ENCODE data around the gene MSLN. TPM values are rescaled to one million over a fixed set of nuclear protein-coding genes. Genes with fewer than 3 reads are reported as not detected.

The MSLN gene
- total and polyA plus RNA-seq, 9 of the 15 experiments (the other 6 are each of a cell fraction or from before 2014, with no cell fraction given): not detected

DNA sequence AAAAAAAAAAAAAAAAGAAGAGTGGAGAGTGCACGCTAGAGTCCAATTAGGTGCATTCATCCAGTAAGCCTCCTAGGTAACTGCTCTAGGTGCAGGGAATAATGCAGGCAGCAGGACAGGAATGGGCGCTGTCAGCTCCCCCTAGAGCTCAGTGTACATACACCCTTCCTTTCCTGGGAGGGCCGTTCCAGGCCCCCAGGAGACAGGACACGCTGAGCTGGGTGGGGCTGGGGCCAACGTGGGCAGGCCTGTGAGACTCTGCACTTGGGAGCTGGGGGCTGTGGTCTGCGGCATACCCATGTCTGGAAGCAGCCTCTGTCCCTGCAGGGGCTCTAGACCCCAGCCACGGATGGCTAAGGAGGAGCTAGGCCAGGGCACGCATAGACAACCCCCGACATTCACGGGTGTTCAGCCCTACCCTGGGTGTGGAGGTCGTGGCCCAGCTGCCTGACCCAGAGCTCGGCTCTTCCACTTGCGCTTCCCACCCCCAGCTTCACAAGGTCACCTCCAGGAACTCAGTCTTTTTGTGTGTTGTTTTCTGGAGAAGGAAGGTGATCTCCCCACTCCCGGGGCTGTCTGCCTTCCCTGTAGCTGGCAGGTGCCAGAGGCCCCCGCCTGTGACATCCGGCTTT lies 40.6 kb upstream of the MSLN start (continued):
- TF ChIP-seq, protein P1, sequence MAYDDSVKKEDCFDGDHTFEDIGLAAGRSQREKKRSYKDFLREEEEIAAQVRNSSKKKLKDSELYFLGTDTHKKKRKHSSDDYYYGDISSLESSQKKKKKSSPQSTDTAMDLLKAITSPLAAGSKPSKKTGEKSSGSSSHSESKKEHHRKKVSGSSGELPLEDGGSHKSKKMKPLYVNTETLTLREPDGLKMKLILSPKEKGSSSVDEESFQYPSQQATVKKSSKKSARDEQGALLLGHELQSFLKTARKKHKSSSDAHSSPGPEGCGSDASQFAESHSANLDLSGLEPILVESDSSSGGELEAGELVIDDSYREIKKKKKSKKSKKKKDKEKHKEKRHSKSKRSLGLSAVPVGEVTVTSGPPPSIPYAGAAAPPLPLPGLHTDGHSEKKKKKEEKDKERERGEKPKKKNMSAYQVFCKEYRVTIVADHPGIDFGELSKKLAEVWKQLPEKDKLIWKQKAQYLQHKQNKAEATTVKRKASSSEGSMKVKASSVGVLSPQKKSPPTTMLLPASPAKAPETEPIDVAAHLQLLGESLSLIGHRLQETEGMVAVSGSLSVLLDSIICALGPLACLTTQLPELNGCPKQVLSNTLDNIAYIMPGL (CRISPR knock-in tag; IDR thresholded peaks at IDR 0.05): 0 out of 2 replicates have a peak, but pooled peaks have one; percentile 40
- TF ChIP-seq BACH1 (tag; IDR thresholded peaks at IDR 0.05) (no peak), CBX1 (IDR thresholded peaks at IDR 0.05; ENCODE audit: low read depth) (no peak), ERF (CRISPR knock-in tag; IDR thresholded peaks at IDR 0.05) (0 out of 2 replicates have a peak, but pooled peaks have one; percentile 23), RBM39 (optimal IDR thresholded peaks at IDR 0.05; ENCODE audit: low read depth, low read length) (peak; percentile 7), ZKSCAN8 (CRISPR knock-in tag; IDR thresholded peaks at IDR 0.05) (no peak), ZNF23 (CRISPR knock-in tag; IDR thresholded peaks at IDR 0.05) (no peak), RBBP5 (IDR thresholded peaks at IDR 0.05; ENCODE audit: borderline replicate concordance, insufficient read depth, low read length, poor library complexity, severe bottlenecking) (no peak), MED1 (CRISPR knock-in tag; IDR thresholded peaks at IDR 0.05; ENCODE audit: borderline replicate concordance) (no peak), NCOR1 (IDR thresholded peaks at IDR 0.05) (no peak), MCM2 (IDR thresholded peaks at IDR 0.05; ENCODE audit: low read depth) (no peak), TCF3 (CRISPR knock-in tag; IDR thresholded peaks at IDR 0.05) (0 out of 2 replicates have a peak, but pooled peaks have one; percentile 3), TRIM28 (IDR thresholded peaks at IDR 0.05) (no peak), CBFA2T3 (IDR thresholded peaks at IDR 0.05) (peak; percentile 30), ESRRA (IDR thresholded peaks at IDR 0.05; ENCODE audit: borderline replicate concordance, low read depth) (peak; percentile 77; the same call in 1 of the 2 replicates), SUPT5H (IDR thresholded peaks at IDR 0.05) (0 out of 2 replicates have a peak, but pooled peaks have one; percentile 9), BCOR (IDR thresholded peaks at IDR 0.05) (no peak)
- TF ChIP-seq, protein P2, sequence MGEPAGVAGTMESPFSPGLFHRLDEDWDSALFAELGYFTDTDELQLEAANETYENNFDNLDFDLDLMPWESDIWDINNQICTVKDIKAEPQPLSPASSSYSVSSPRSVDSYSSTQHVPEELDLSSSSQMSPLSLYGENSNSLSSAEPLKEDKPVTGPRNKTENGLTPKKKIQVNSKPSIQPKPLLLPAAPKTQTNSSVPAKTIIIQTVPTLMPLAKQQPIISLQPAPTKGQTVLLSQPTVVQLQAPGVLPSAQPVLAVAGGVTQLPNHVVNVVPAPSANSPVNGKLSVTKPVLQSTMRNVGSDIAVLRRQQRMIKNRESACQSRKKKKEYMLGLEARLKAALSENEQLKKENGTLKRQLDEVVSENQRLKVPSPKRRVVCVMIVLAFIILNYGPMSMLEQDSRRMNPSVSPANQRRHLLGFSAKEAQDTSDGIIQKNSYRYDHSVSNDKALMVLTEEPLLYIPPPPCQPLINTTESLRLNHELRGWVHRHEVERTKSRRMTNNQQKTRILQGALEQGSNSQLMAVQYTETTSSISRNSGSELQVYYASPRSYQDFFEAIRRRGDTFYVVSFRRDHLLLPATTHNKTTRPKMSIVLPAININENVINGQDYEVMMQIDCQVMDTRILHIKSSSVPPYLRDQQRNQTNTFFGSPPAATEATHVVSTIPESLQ (CRISPR knock-in tag; IDR thresholded peaks at IDR 0.05): no peak
- TF ChIP-seq, protein P3, sequence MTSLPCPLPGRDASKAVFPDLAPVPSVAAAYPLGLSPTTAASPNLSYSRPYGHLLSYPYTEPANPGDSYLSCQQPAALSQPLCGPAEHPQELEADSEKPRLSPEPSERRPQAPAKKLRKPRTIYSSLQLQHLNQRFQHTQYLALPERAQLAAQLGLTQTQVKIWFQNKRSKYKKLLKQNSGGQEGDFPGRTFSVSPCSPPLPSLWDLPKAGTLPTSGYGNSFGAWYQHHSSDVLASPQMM (CRISPR knock-in tag; IDR thresholded peaks at IDR 0.05): no peak
- TF ChIP-seq, protein P4, sequence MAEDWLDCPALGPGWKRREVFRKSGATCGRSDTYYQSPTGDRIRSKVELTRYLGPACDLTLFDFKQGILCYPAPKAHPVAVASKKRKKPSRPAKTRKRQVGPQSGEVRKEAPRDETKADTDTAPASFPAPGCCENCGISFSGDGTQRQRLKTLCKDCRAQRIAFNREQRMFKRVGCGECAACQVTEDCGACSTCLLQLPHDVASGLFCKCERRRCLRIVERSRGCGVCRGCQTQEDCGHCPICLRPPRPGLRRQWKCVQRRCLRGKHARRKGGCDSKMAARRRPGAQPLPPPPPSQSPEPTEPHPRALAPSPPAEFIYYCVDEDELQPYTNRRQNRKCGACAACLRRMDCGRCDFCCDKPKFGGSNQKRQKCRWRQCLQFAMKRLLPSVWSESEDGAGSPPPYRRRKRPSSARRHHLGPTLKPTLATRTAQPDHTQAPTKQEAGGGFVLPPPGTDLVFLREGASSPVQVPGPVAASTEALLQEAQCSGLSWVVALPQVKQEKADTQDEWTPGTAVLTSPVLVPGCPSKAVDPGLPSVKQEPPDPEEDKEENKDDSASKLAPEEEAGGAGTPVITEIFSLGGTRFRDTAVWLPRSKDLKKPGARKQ (CRISPR knock-in tag; IDR thresholded peaks at IDR 0.05): no peak
- TF ChIP-seq, protein P5, sequence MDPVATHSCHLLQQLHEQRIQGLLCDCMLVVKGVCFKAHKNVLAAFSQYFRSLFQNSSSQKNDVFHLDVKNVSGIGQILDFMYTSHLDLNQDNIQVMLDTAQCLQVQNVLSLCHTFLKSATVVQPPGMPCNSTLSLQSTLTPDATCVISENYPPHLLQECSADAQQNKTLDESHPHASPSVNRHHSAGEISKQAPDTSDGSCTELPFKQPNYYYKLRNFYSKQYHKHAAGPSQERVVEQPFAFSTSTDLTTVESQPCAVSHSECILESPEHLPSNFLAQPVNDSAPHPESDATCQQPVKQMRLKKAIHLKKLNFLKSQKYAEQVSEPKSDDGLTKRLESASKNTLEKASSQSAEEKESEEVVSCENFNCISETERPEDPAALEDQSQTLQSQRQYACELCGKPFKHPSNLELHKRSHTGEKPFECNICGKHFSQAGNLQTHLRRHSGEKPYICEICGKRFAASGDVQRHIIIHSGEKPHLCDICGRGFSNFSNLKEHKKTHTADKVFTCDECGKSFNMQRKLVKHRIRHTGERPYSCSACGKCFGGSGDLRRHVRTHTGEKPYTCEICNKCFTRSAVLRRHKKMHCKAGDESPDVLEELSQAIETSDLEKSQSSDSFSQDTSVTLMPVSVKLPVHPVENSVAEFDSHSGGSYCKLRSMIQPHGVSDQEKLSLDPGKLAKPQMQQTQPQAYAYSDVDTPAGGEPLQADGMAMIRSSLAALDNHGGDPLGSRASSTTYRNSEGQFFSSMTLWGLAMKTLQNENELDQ (CRISPR knock-in tag; IDR thresholded peaks at IDR 0.05; ENCODE audit: borderline replicate concordance): no peak
